ENCODE measurements around the gene IGFBP6. TPM values are rescaled to one million over a fixed set of nuclear protein-coding genes. Genes with fewer than 3 reads are reported as not detected.
A peak's percentile ranks its signal among the peaks of the same experiment; 100 is the strongest.
"Not testable (repeated sequence)": the region's sequence is repeated elsewhere in the genome, so short reads cannot be mapped to it uniquely, and the experiment has no call there.

The IGFBP6 gene
- total RNA-seq, 2 experiments from 2014 or later: 0.37 TPM; not detected in 1

- H3K9me3 Mint-ChIP-seq: no peaks in the 10 kb centered on the region
- POLR2A ChIA-PET: no interaction called here
- H3K36me3 Mint-ChIP-seq (ENCODE audit: low read depth): no peaks in the 10 kb centered on the region
- H3K27ac Mint-ChIP-seq: peak overlapping the region; percentile 43
- H3K27me3 Mint-ChIP-seq: no peaks in the 10 kb centered on the region
- H3K4me3 Mint-ChIP-seq: no peak overlapping the region
- peaks cover 41% of the 10 kb centered on the region for H3K4me1 Mint-ChIP-seq
- CTCF ChIA-PET: interaction anchor here (0.6 to 1.7 kb wide), 2 partner anchors 21 to 215 kb away, joined by 3 to 5 read pairs; partner anchors contain the start of gene AAAS
- DNase-seq: no peak
Observed at GRCh38 chr12:53105712-53106439, 8.4 kb downstream of the IGFBP6 start.

- no peak overlapping the region for H3K27ac Mint-ChIP-seq
- peaks cover 33% of the 10 kb centered on the region for H3K4me1 Mint-ChIP-seq
- H3K36me3 Mint-ChIP-seq (ENCODE audit: low read depth): no peaks in the 10 kb centered on the region
- peaks cover 2% of the 10 kb centered on the region for H3K27me3 Mint-ChIP-seq
- H3K4me3 Mint-ChIP-seq: no peak overlapping the region
- no peaks in the 10 kb centered on the region for H3K9me3 Mint-ChIP-seq
- POLR2A ChIA-PET: no interaction called here
- CTCF ChIA-PET: interaction anchor here (0.6 kb wide), 1 partner anchor 8 kb away, joined by 3 read pairs; no protein-coding TSS in a partner anchor
- no peak for DNase-seq
Observed at GRCh38 chr12:53107122-53107521, 9.7 kb downstream of the IGFBP6 start.

- H3K36me3 Mint-ChIP-seq (ENCODE audit: low read depth); DNase-seq; H3K4me1 Mint-ChIP-seq; H3K27ac Mint-ChIP-seq; H3K4me3 Mint-ChIP-seq; POLR2A ChIA-PET; H3K27me3 Mint-ChIP-seq; H3K9me3 Mint-ChIP-seq: not testable (repeated sequence)
- CTCF ChIA-PET: interaction anchor here (0.6 to 0.7 kb wide), 2 partner anchors 45 to 736 kb away, joined by 3 to 4 read pairs; no protein-coding TSS in a partner anchor
Observed at GRCh38 chr12:53112431-53112830, 15.0 kb downstream of the IGFBP6 start.

GRCh38 chr12:53113136-53113705 is 15.8 kb downstream of the IGFBP6 start:
- Mint-ChIP-seq H3K4me3 (no peak overlapping the region), H3K9me3 (no peaks in the 10 kb centered on the region), H3K27me3 (peaks cover 2% of the 10 kb centered on the region), H3K27ac (no peak overlapping the region), H3K4me1 (no peaks in the 10 kb centered on the region), H3K36me3 (ENCODE audit: low read depth) (no peaks in the 10 kb centered on the region)
- ChIA-PET POLR2A (no interaction called here), CTCF (interaction anchor here (0.6 kb wide), 2 partner anchors 46 to 543 kb away, joined by 3 to 4 read pairs; no protein-coding TSS in a partner anchor)
- no peak for DNase-seq

DNA sequence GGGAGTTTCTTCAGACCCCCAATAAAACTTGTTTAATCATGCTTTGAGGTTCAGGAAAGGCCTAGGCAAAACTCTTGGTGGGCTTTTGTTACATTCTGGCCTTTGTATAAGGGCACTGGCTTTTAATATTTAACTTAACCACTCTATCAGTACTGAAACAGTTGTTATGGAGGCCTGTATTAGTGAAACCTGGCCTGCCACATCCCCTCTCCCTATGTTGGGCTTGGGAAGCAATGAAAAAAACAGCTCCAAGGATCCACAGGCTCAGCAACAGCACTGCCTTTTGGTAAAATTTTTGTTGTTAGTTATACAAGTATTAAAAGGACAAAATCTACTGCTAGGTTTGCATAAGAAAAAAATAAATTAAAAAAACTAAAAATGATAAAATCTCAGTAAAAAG is 16.5 kb downstream of the IGFBP6 start:
- H3K27me3 Mint-ChIP-seq: peaks cover 2% of the 10 kb centered on the region
- no peaks in the 10 kb centered on the region for H3K36me3 Mint-ChIP-seq (ENCODE audit: low read depth)
- no peak for DNase-seq
- no peak overlapping the region for H3K27ac Mint-ChIP-seq
- H3K4me3 Mint-ChIP-seq: no peak overlapping the region
- no peaks in the 10 kb centered on the region for H3K9me3 Mint-ChIP-seq
- no peaks in the 10 kb centered on the region for H3K4me1 Mint-ChIP-seq
- ChIA-PET CTCF (interaction anchor here (0.6 kb wide), 1 partner anchor 544 kb away, joined by 3 read pairs; no protein-coding TSS in a partner anchor), POLR2A (no interaction called here)

DNA sequence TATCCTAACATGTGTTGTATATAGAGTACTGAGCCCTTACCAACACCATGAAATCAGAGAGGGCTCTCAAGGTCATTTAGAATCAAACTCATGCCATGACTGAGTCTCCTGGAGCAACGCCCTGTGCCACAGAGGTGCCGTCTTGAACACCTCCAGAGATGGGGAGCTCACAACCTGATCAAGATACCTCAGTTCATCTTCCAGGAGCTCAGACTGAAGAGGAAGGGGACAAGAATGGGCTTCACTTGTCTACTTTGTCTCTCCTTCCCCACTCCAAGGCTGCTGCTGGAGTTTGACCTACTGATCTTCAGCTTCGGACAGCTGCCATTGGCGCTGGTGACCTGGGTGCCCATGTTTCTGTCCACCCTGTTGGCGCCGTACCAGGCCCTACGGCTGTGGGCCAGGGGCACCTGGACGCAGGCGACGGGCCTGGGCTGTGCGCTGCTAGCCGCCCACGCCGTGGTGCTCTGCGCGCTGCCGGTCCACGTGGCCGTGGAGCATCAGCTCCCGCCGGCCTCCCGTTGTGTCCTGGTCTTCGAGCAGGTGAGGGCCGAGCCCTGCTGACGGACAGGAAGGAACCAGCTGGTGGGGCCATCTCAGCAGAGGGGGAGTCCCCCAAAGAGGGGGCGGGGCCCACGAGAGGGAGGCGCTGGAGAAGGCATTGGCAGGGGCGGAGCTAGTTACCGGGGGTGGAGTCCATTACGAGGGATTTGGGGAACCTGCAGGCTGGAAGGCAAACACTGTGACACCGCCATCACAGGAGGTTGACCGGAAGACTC is 17.8 kb downstream of the IGFBP6 start:
- Mint-ChIP-seq H3K4me1 (no peaks in the 10 kb centered on the region), H3K9me3 (no peaks in the 10 kb centered on the region), H3K4me3 (no peak overlapping the region), H3K27me3 (peaks cover 2% of the 10 kb centered on the region), H3K36me3 (ENCODE audit: low read depth) (no peaks in the 10 kb centered on the region), H3K27ac (no peak overlapping the region)
- ChIA-PET CTCF (interaction anchor here (3.0 kb wide), 1 partner anchor 45 kb away, joined by 11 read pairs; no protein-coding TSS in a partner anchor), POLR2A (no interaction called here)
- no peak for DNase-seq

DNA sequence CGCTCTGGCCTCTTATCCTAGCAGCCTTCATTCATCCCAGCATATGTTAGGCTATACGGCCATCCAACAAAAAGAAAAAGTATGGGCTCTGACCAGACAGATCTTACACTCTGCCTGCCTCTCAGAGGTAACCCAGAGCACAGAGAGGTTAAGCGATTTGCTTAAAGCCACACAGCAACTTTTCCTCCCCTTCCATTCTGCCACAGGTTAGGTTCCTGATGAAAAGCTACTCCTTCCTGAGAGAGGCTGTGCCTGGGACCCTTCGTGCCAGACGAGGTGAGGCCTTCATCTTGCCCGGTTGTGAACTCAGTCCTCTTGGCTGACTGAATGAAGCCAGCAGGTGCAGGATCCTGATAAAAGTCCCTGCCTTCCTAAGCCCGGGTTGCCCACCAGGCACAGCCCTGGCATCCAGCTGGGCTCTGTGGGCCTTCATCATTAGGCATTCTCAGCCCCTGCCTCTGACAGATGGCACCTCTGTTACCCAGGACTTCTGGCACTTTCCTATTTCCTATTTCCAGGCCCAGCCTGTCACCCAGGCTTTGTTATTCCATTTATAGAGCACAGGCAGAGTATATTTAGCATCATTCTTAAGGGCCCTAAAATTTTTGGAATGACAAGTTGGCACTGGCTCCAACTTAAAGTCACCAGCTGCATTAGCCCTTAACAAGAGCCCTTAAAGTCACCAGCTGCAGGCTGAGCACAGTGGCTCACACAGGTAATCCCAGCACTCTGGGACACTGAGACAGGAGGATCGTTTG is 18.6 kb downstream of the IGFBP6 start:
- Mint-ChIP-seq H3K27ac (no peak overlapping the region), H3K27me3 (peaks cover 2% of the 10 kb centered on the region), H3K4me3 (no peak overlapping the region), H3K36me3 (ENCODE audit: low read depth) (no peaks in the 10 kb centered on the region), H3K9me3 (no peaks in the 10 kb centered on the region), H3K4me1 (no peaks in the 10 kb centered on the region)
- ChIA-PET POLR2A (no interaction called here), CTCF (interaction anchor here (0.7 to 3.0 kb wide), 2 partner anchors 44 to 1965 kb away, joined by 5 to 11 read pairs; no protein-coding TSS in a partner anchor)
- no peak for DNase-seq

- no peak overlapping the region for H3K27ac Mint-ChIP-seq
- no peak overlapping the region for H3K4me3 Mint-ChIP-seq
- no peaks in the 10 kb centered on the region for H3K9me3 Mint-ChIP-seq
- DNase-seq: no peak
- H3K36me3 Mint-ChIP-seq (ENCODE audit: low read depth): no peaks in the 10 kb centered on the region
- H3K27me3 Mint-ChIP-seq: no peaks in the 10 kb centered on the region
- H3K4me1 Mint-ChIP-seq: no peaks in the 10 kb centered on the region
- POLR2A ChIA-PET: no interaction called here
- CTCF ChIA-PET: interaction anchor here (1.2 to 2.1 kb wide), 2 partner anchors 19 to 40 kb away, joined by 4 to 6 read pairs; partner anchors contain the start of gene SPRYD3
Observed at GRCh38 chr12:53118751-53119300, 21.4 kb downstream of the IGFBP6 start.

DNA sequence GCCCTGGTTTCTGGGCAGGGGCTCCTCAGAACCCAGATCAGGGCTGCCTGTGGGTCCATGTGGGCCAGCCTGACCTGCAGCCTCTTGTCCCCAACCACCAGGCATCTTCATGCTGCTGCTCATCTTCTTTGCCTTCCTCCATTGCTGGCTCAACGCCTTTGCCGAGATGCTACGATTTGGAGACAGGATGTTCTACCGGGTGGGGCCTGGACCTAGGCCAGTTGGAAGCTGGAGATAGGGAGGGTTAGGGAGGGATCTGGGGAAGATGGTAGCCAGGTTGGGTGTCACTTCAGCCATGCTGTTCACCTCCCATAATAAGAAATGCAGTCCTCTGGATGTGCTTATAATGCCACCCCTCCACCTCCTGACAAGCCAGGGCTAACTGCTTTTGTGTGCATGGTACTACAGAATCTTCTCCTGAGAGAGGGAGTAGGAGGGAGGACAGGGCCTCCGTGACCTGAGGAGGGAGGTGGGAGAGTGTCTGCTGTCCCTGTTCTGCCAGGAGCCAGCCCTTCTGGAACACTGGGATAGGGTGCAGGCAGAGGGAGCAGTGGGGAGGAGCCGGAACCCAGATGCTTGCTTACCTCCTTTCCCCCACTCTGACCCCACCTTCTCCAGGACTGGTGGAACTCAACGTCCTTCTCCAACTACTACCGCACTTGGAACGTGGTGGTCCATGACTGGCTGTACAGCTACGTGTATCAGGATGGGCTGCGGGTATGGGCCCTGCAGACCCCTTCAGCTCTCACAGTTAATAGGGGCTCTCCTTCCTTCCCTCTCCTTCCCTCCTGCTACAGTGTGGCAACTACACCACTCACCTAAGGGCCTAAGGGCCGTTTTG is 23.4 kb downstream of the IGFBP6 start:
- H3K4me1 Mint-ChIP-seq: no peaks in the 10 kb centered on the region
- ChIA-PET POLR2A (no interaction called here), CTCF (interaction anchor here (0.6 kb wide), 1 partner anchor 177 kb away, joined by 3 read pairs; no protein-coding TSS in a partner anchor)
- DNase-seq: no peak
- H3K9me3 Mint-ChIP-seq: no peaks in the 10 kb centered on the region
- no peak overlapping the region for H3K27ac Mint-ChIP-seq
- no peaks in the 10 kb centered on the region for H3K27me3 Mint-ChIP-seq
- H3K36me3 Mint-ChIP-seq (ENCODE audit: low read depth): no peaks in the 10 kb centered on the region
- H3K4me3 Mint-ChIP-seq: no peak overlapping the region

GRCh38 chr12:53122961-53123468 is 25.5 kb downstream of the IGFBP6 start:
- Mint-ChIP-seq H3K9me3 (no peaks in the 10 kb centered on the region), H3K27ac (no peak overlapping the region), H3K27me3 (peaks cover 4% of the 10 kb centered on the region), H3K36me3 (ENCODE audit: low read depth) (no peaks in the 10 kb centered on the region), H3K4me1 (peaks cover 3% of the 10 kb centered on the region), H3K4me3 (no peak overlapping the region)
- ChIA-PET POLR2A (interaction anchor here (0.6 kb wide), 1 partner anchor 1041 kb away, joined by 3 read pairs; no protein-coding TSS in a partner anchor), CTCF (interaction anchor here (1.0 to 1.2 kb wide), 2 partner anchors 24 to 38 kb away, joined by 3 read pairs; no protein-coding TSS in a partner anchor)
- no peak for DNase-seq

Data from activated CD4-positive, alpha-beta T cell treated with anti-CD3 and anti-CD28 coated beads, Interleukin-2, amount 10 ng/mL, durations not matched to agents 7 days and 5 days (primary cell).